GM08714 (cell line): ENCODE results near the gene COMMD1.
"Not testable (repeated sequence)": the region's sequence is repeated elsewhere in the genome, so short reads cannot be mapped to it uniquely, and the experiment has no call there.

Experiments
- H3K4me3 ChIP-seq: fragments of 200-500 bp; sonication (Bioruptor generic); 2 replicates; pipeline ENCODE4 v1.5.1; 2014; ENCODE audit warnings: mild to moderate bottlenecking, low read length, inconsistent platforms
- ZNF274 ChIP-seq: IDR thresholded peaks from 2 replicates; pipeline ENCODE4 v1.6.1; 2012; ENCODE audit warnings: mild to moderate bottlenecking, low read depth, low read length

COMMD1 gene

GRCh38 chr2:62084801-62085200 lies 179.3 kb downstream of the COMMD1 start:
- no peak overlapping the region for H3K4me3 ChIP-seq
- no peak for TF ChIP-seq ZNF274

GRCh38 chr2:62089658-62090057 lies 184.2 kb downstream of the COMMD1 start:
- H3K4me3 ChIP-seq, result no peak overlapping the region
- no peak for TF ChIP-seq ZNF274

- no peak for TF ChIP-seq ZNF274
These were observed 186.0 kb downstream of the COMMD1 start for GRCh38 chr2:62091471-62091870.

GRCh38 chr2:62099050-62099449 lies 193.6 kb downstream of the COMMD1 start:
- H3K4me3 ChIP-seq, result peak overlapping the region; percentile 72; the same call in 1 of the 2 replicates
- no peak for TF ChIP-seq ZNF274

More at GRCh38 chr2:62091471-62091870, 186.0 kb downstream of the COMMD1 start:
- H3K4me3 ChIP-seq, result no peak overlapping the region

GRCh38 chr2:62099523-62100175 lies 194.2 kb downstream of the COMMD1 start:
- H3K4me3 ChIP-seq, result peak overlapping the region; percentile 72; the same call in 1 of the 2 replicates
- no peak for TF ChIP-seq ZNF274

- no peak overlapping the region for H3K4me3 ChIP-seq
- no peak for TF ChIP-seq ZNF274
These were observed 196.4 kb downstream of the COMMD1 start for GRCh38 chr2:62101886-62102285.

GRCh38 chr2:62102402-62102920 lies 197.0 kb downstream of the COMMD1 start:
- H3K4me3 ChIP-seq, result no peak overlapping the region

GRCh38 chr2:62109554-62109953 lies 204.1 kb downstream of the COMMD1 start:
- no peak overlapping the region for H3K4me3 ChIP-seq
- TF ChIP-seq ZNF274, result no peak

More at GRCh38 chr2:62102402-62102920, 197.0 kb downstream of the COMMD1 start:
- no peak for TF ChIP-seq ZNF274

GRCh38 chr2:62110415-62111025 lies 205.0 kb downstream of the COMMD1 start:
- no peak for TF ChIP-seq ZNF274
- H3K4me3 ChIP-seq, result no peak overlapping the region

- no peak overlapping the region for H3K4me3 ChIP-seq
- no peak for TF ChIP-seq ZNF274
These were observed 206.7 kb downstream of the COMMD1 start for GRCh38 chr2:62112179-62112578.

- H3K4me3 ChIP-seq, result no peak overlapping the region
- no peak for TF ChIP-seq ZNF274
These were observed 209.1 kb downstream of the COMMD1 start for GRCh38 chr2:62114564-62114963.

GRCh38 chr2:62116983-62117382 lies 211.5 kb downstream of the COMMD1 start:
- no peak for TF ChIP-seq ZNF274
- no peak overlapping the region for H3K4me3 ChIP-seq

- H3K4me3 ChIP-seq, result no peak overlapping the region
- TF ChIP-seq ZNF274, result no peak
These were observed 212.7 kb downstream of the COMMD1 start for GRCh38 chr2:62118160-62118559.

- H3K4me3 ChIP-seq, result no peak overlapping the region
These were observed 214.0 kb downstream of the COMMD1 start for GRCh38 chr2:62119311-62119974.

GRCh38 chr2:62126239-62126638 lies 220.8 kb downstream of the COMMD1 start:
- H3K4me3 ChIP-seq, result not testable (repeated sequence)

More at GRCh38 chr2:62119311-62119974, 214.0 kb downstream of the COMMD1 start:
- no peak for TF ChIP-seq ZNF274

GRCh38 chr2:62133320-62133823 lies 227.9 kb downstream of the COMMD1 start:
- no peak overlapping the region for H3K4me3 ChIP-seq
- no peak for TF ChIP-seq ZNF274
